Retinal pigment epithelial cell (primary cell): ENCODE data around the gene ZBTB22.
"Not testable (repeated sequence)": the region's sequence is repeated elsewhere in the genome, so short reads cannot be mapped to it uniquely, and the experiment has no call there.

Experiments used
- DNase-seq: peaks from one replicate; pipeline ENCODE4 v3.0.0-alpha.2; 2010; ENCODE audit warnings: low read depth
- H3K4me3 ChIP-seq: 2 replicates; pipeline ENCODE4 v1.5.1; 2011; ENCODE audit warnings: mild to moderate bottlenecking, low read length, control low read depth, moderate library complexity
- TF ChIP-seq, protein P1 (sequence below): conservative IDR thresholded peaks from 2 replicates; pipeline ENCODE4 v1.5.1; 2011; ENCODE audit warnings: low read depth, low read length, control low read depth, inconsistent platforms

Gene ZBTB22

DNA sequence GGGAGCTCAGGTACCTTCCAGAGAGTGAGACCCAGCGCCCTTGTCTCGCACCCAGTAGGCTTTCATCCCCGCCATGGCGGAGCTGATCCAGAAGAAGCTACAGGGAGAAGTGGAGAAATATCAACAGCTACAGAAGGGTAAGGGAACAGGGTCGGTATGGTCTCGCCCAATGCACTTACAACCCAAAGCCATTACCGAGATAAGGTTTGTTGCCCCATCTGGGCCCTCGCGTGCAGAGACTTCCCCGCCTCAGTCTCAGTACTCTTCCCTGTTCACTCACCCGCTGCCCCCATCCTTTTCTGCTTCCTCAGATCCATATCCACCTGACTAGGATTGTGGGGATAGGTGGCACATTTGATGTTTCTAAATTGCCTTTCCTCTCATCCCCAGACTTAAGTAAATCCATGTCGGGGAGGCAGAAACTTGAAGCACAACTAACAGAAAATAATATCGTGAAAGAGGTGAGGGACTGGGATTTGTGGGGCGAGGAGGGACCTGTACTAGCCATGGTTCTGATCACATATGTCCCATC, 27.7 kb downstream of the ZBTB22 start:
- peak overlapping the region; percentile 97 for H3K4me3 ChIP-seq
- TF ChIP-seq, protein P1, sequence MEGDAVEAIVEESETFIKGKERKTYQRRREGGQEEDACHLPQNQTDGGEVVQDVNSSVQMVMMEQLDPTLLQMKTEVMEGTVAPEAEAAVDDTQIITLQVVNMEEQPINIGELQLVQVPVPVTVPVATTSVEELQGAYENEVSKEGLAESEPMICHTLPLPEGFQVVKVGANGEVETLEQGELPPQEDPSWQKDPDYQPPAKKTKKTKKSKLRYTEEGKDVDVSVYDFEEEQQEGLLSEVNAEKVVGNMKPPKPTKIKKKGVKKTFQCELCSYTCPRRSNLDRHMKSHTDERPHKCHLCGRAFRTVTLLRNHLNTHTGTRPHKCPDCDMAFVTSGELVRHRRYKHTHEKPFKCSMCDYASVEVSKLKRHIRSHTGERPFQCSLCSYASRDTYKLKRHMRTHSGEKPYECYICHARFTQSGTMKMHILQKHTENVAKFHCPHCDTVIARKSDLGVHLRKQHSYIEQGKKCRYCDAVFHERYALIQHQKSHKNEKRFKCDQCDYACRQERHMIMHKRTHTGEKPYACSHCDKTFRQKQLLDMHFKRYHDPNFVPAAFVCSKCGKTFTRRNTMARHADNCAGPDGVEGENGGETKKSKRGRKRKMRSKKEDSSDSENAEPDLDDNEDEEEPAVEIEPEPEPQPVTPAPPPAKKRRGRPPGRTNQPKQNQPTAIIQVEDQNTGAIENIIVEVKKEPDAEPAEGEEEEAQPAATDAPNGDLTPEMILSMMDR, result no peak
- no peak for DNase-seq

DNA sequence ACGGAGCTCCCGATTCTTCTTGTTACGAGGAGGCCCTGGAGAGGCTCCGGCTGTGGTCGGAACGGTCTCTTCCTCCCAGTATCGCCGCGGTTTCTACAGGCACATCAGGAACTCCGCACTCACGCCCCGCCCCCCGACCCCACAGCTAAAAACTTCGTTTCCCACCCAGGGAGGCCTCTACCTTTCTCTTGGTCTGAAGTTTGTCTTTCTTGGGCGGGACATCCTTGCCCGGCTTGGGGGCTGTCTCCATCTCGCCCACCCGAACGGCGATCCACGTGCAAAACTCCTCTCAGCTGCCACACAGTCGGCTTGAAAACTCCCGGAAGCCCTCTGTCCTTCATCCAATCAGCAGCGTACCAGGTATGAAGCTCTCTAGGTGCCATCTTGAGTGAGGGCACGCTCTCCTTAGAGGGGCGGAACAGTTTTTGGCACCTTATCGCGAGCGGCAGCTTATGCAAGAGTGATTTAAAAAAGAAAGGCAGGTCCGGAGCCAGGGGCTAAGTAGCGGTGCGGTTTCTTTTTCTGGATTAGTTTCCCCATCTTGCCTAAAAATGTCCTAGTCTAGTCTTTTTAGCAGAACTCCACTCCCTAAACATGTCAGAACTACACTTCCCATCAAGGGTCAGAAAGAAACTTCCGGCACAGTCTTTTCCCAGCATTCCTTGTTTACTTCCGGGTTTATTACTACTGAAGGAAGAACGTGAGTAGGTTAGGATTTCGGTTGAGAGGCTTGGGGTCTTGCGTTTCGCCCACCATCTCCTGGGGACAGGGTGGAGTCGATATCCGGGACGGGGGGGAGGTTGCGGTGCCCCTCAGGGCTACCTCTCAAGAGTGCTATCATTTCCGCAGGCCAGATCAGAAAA, 28.4 kb downstream of the ZBTB22 start, which contains the start of the genes PFDN6 and WDR46:
Gene PFDN6, plus strand, starts transcription at position 681 of the 863 bp plus-strand sequence. CDS start 256 bp downstream, outside the sequence.
Gene WDR46, minus strand, starts transcription at position 319 of the 863 bp plus-strand sequence. Its CDS starts 69 bp downstream, at position 250.
- peak within 1 kb of the TSS; percentile 97 for H3K4me3 ChIP-seq
- DNase-seq, result peak; percentile 54
- TF ChIP-seq, protein P1, result no peak

DNA sequence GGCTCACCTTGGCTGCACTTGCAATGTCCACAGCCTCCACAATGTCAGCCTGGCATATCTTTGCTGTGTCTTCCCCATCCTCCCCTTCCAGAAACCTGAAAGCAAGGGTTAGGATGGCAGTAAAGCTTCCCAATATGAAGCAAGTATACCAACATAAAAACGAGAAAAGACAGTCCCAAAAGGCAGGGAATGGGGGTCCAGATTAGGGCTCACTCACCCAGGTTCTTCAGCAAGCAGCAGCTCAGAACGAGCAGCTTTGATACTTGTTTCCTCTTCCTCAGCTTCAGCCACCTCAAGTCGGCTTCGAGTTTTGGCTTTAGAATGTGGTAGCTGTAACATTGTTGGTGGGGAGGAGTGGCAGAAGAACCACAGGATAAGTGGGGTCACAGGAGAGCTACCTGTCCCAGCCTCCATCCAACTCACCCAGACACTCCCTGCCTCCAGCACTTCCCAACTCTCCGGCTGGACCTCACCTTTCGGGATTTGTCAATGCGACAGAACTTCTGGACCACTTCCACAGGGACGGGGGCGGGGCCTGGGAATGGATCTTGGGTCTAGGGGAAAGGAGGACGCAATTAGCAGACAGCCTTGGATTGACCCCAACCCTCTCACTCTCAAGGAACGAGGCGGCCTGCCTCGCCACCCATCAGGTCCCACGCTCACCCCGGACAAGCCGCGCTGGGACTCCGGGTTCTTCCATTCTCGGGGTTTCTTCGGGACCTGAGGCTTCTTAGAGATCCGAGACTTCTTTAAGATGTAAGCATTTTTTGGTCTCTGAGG, 29.2 kb downstream of the ZBTB22 start:
- H3K4me3 ChIP-seq, result peak overlapping the region; percentile 97
- DNase-seq, result no peak
- TF ChIP-seq, protein P1, result no peak

DNA sequence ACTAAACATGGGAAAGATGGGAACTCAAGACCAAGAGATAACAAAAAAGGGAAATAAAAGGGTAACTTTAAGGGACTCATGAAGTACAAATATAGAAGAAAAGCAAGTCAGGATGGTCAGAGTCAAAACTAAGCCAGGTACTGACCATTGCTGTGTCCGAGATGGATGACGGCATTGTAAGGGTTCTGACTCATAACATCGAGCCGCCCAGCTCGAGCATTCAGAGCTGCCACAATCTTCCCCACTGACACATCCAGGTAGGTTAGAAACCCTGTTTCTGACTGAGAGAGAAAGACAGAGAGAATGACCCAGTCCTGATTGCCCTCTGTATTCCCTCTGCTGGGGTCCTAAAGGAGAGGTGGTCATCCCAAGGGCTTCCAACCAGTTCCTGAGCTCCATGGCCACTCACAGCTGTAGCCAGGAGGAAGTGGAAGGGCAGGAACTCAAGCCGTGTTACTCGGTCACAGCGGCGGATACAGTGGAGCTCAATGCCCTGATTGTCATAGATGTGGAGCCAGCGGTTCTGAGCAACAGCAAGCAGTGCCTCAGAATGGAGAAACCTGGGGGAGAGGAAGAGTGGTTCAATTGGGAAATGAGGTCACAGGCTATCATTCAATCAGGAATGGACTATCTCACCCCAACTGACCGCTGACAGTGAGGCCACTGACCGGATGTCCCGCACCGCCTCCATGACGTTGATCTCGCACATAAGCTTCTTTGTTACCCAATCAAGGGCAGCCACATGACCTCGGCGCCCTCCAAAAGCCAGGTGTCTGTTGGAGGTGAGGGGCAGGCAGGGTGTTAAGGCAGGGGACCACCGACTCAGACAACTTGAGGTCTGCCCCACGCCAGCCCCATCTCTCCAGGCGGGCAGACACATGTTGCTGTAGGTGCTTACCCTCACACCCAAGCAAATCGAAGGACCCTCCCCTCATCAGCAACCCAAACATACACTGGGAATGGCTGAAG, 30.3 kb downstream of the ZBTB22 start:
- TF ChIP-seq, protein P1, result no peak
- no peak for DNase-seq
- H3K4me3 ChIP-seq, result no peak overlapping the region

DNA sequence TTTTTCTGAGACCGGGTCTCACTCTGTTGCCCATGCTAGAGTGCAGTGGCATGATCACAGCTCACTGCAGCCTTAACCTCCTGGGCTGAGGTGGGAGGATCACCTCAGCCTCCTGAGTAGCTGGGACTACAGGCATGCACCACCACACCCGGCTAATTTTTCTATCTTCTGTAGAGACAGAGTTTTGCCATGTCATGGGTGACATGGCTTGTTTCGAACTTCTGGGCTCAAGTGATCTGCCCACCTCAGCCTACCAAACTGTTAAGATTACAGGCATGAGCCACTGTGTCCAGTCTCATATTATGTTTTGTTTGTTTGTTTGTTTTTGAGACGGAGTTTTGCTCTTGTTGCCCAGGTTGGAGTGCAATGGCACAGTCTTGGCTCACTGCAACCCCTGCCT, 32.3 kb downstream of the ZBTB22 start:
- DNase-seq, H3K4me3 ChIP-seq: not testable (repeated sequence)

DNA sequence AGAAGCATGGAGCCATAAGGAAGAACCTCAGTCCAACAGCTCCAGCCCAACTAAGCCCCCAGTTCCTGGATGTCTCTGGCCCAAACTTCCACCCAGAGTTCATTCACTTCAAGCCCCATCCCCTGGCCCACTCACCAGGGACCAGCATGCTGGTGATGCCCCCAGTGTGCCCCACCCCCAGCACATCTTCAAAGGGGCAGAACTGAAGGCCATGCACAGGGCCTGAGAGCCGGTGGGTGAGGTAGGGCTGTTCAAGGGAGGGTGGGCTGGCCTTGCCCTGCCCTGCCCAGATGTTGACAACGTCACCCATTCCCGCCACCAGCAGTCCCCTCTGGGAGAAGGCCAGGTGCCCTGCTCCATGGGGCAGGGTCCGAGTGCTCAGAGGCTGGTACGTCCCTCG, 37.0 kb downstream of the ZBTB22 start:
- DNase-seq, result no peak
- no peak overlapping the region for H3K4me3 ChIP-seq
- TF ChIP-seq, protein P1, result no peak
